K562 (cell line): ENCODE measurements around the gene C4orf50. TPM values are rescaled to one million over a fixed set of nuclear protein-coding genes. Genes with fewer than 3 reads are reported as not detected.

Experiments used
- ATAC-seq: fragments of 200-7000 bp; cut with Tn5 transposase; 3 replicates; pipeline ENCODE4 v1.9.1; 2020; ENCODE audit warnings: moderate library complexity
- BruUV-seq: library from RNA; stranded (reverse); fragments of 400-500 nt; replicated peaks from 2 replicates; lab custom pipeline; 2021; lab: Mats Ljungman, UMichigan
- CTCF ChIA-PET: fragments of 300-600 bp; formaldehyde crosslinking; extraction: SDS; loops from one replicate; lab custom pipeline; 2021; ENCODE audit warnings: low intra/inter-chr PET ratio; lab: Yijun Ruan, JAX
- POLR2A ChIA-PET: fragments of 300-600, 350-650 bp; sonication (Branson Sonifier 250); formaldehyde crosslinking; extraction: SDS; loops from one replicate; lab custom pipeline; 2021; ENCODE audit warnings: antibody characterized with exemption, inconsistent platforms; lab: Yijun Ruan, JAX
- DNase-seq, 4 experiments: peaks; one replicate each; pipeline versions ENCODE4 v3.0.0 to v3.0.0-alpha.2; 2011 to 2018; ENCODE audit warnings: low spot score in 3 of 4, mixed read lengths in 3 of 4; ENCODE audit errors: extremely low read depth in 1 of 4
- FAIRE-seq: peaks from 2 replicates; lab custom pipeline; 2011; peaks lifted over from hg19 to GRCh38; lab: Jason Lieb, UNC
- H2AFZ ChIP-seq: 2 replicates; pipeline ENCODE4 v1.6.0; 2011; ENCODE audit warnings: low read depth, low read length, control low read depth, inconsistent platforms
- H3K27ac ChIP-seq: fragments of 200-600 bp; 3 replicates; pipeline ENCODE4 v1.8.0; 2011; ENCODE audit warnings: low read depth, mild to moderate bottlenecking, control low read depth, inconsistent platforms, low read length, moderate library complexity, mixed read lengths; ENCODE audit errors: extremely low read depth
- H3K27me3 ChIP-seq, 2 experiments: fragments of 300-600 bp in 1 of 2; 2 replicates in 1 of 2; 3 replicates in 1 of 2; pipeline versions ENCODE4 v1.6.0 to v1.8.0; 2011; ENCODE audit warnings: inconsistent platforms in 2 of 2, low read length in 2 of 2, mild to moderate bottlenecking in 1 of 2, mixed read lengths in 1 of 2, moderate library complexity in 1 of 2; ENCODE audit not compliant: control insufficient read depth in 2 of 2, insufficient read depth in 2 of 2
- H3K36me3 ChIP-seq: fragments of 300-600 bp; 3 replicates; pipeline ENCODE4 v1.8.0; 2011; ENCODE audit warnings: mild to moderate bottlenecking, low read length, inconsistent platforms; ENCODE audit not compliant: control insufficient read depth, insufficient read depth
- H3K4me1 ChIP-seq, 2 experiments: fragments of 200-600 bp in 1 of 2; replicated peaks in 1 of 2; 2 replicates in 1 of 2; 3 replicates in 1 of 2; pipeline versions ENCODE4 v1.5.1 to v1.8.0; 2011; ENCODE audit warnings: inconsistent platforms in 2 of 2, low read length in 2 of 2, mild to moderate bottlenecking in 1 of 2, mixed read lengths in 1 of 2, moderate library complexity in 1 of 2; ENCODE audit not compliant: control insufficient read depth in 2 of 2, insufficient read depth in 2 of 2
- H3K4me2 ChIP-seq: 2 replicates; pipeline ENCODE4 v1.6.1; 2011; ENCODE audit warnings: low read length, control low read depth, inconsistent platforms, mixed read lengths; ENCODE audit not compliant: insufficient read depth
- H3K4me3 ChIP-seq: fragments of 200-600 bp; sonication (generic), shearing (Covaris generic); 2 replicates; pipeline ENCODE4 v1.5.1; 2016; ENCODE audit warnings: control low read depth, inconsistent platforms
- H3K79me2 ChIP-seq: fragments of 200-600 bp; 3 replicates; pipeline ENCODE4 v1.8.0; 2011; ENCODE audit warnings: low read length, inconsistent platforms; ENCODE audit not compliant: control insufficient read depth, insufficient read depth
- H3K9ac ChIP-seq, 2 experiments: 2 replicates each; pipeline versions ENCODE4 v1.6.0 to v1.6.1; 2011; ENCODE audit warnings: low read depth in 2 of 2, low read length in 2 of 2, control low read depth in 1 of 2, inconsistent platforms in 1 of 2, mild to moderate bottlenecking in 1 of 2, mixed read lengths in 1 of 2; ENCODE audit not compliant: insufficient read depth in 1 of 2
- H3K9me1 ChIP-seq: one replicate; pipeline ENCODE4 v1.6.0; 2011; ENCODE audit warnings: inconsistent platforms, mild to moderate bottlenecking, low read length, moderate library complexity; ENCODE audit not compliant: control insufficient read depth, insufficient read depth
- H3K9me3 ChIP-seq: replicated peaks from 2 replicates; pipeline ENCODE4 v1.5.1; 2011; ENCODE audit warnings: low read depth, low read length, inconsistent platforms; ENCODE audit not compliant: control insufficient read depth, insufficient read depth
- H4K20me1 ChIP-seq: replicated peaks from 2 replicates; pipeline ENCODE4 v1.6.1; 2011; ENCODE audit warnings: low read length, inconsistent platforms, mixed read lengths; ENCODE audit not compliant: control insufficient read depth, insufficient read depth
- AFF4 ChIP-seq: sonication (generic); formaldehyde crosslinking; IDR thresholded peaks from 2 replicates; pipeline ENCODE4 v1.8.0; 2023; ENCODE audit warnings: mild to moderate bottlenecking, missing genetic modification reagents
- BDP1 ChIP-seq: IDR thresholded peaks from 3 replicates; pipeline ENCODE4 v1.6.1; 2011; ENCODE audit not compliant: insufficient read length, insufficient read depth
- CREB5 ChIP-seq: fragments of 250-450 bp; sonication (Bioruptor Pico); IDR thresholded peaks from 2 replicates; pipeline ENCODE4 v1.5.0; 2020; ENCODE audit warnings: mild to moderate bottlenecking
- MTA1 ChIP-seq: fragments of 450-650 bp; IDR thresholded peaks from 2 replicates; pipeline ENCODE4 v1.6.1; 2017; ENCODE audit warnings: borderline replicate concordance
- OTX1 ChIP-seq: fragments of 450-650 bp; formaldehyde crosslinking; IDR thresholded peaks from 2 replicates; pipeline ENCODE4 v1.4.0; 2022; ENCODE audit warnings: mild to moderate bottlenecking
- SAP30 ChIP-seq: fragments of 200-600 bp; sonication (generic); IDR thresholded peaks from 2 replicates; pipeline ENCODE4 v1.6.1; 2012; ENCODE audit warnings: borderline replicate concordance, low read depth, mild to moderate bottlenecking, moderate library complexity, low read length, control low read depth, inconsistent platforms; ENCODE audit not compliant: insufficient read depth, poor library complexity, severe bottlenecking
- SMAD3 ChIP-seq: fragments of 450-650 bp; formaldehyde crosslinking; conservative IDR thresholded peaks from 2 replicates; pipeline ENCODE4 v1.4.0; 2020; ENCODE audit warnings: mild to moderate bottlenecking
- TCF7L2 ChIP-seq: fragments of 150-350 bp; IDR thresholded peaks from 2 replicates; pipeline ENCODE4 v1.6.1; 2016; ENCODE audit warnings: low read depth, mild to moderate bottlenecking, low read length, moderate library complexity
- ZKSCAN3 ChIP-seq: fragments of 250-450 bp; sonication (Bioruptor Pico); IDR thresholded peaks from 2 replicates; pipeline ENCODE4 v1.4.0; 2020
- ZNF212 ChIP-seq: fragments of 450-650 bp; formaldehyde crosslinking; IDR thresholded peaks from 2 replicates; pipeline ENCODE4 v1.4.0; 2020; ENCODE audit warnings: mild to moderate bottlenecking
- ZNF253 ChIP-seq: fragments of 250-450 bp; sonication (Bioruptor Pico); conservative IDR thresholded peaks from 2 replicates; pipeline ENCODE4 v1.6.1; 2021; ENCODE audit warnings: mild to moderate bottlenecking
- WGBS: fragments of 100-300 bp; shearing (Covaris generic); methylation state at CpG from one replicate; pipeline ENCODE4 v1.1.6; 2016; ENCODE audit warnings: low coverage, mixed read lengths; ENCODE audit not compliant: insufficient coverage; ENCODE audit errors: missing lambda C conversion rate; 5-methylcytosine and 5-hydroxymethylcytosine counted together
- in situ Hi-C: fragments of 300-500 bp; cut with MboI; formaldehyde crosslinking; loops from 4 replicates; pipeline ENCODE4 v1.15.0; 2018; ENCODE audit warnings: inconsistent platforms, mixed read lengths
- intact Hi-C: fragments of 100-400 bp; cut with micrococcal nuclease; formaldehyde crosslinking; loops from 2 replicates; pipeline ENCODE4 v1.14.2; 2022
- polyA plus RNA-seq, 8 experiments: library from polyadenylated mRNA; depleted of rRNA in 4 of 8; stranded (reverse) in 5 of 8; unstranded in 3 of 8; fragments of >200 nt; fragmentation: Nextera tagmentation in 2 of 8; fragmentation: Illumina TruSeq in 1 of 8; extraction: Ambion mirVana in 2 of 8; extraction: Trizol in 1 of 8; gene quantifications; 2 replicates each; pipeline versions ENCODE4 v1.2.1 to v1.2.3, GENCODE V29; 2011 to 2014; ENCODE audit warnings: inconsistent platforms in 1 of 8, missing spikeins in 1 of 8
- total RNA-seq, 7 experiments: library from RNA; depleted of rRNA in 6 of 7; stranded (reverse); fragments of >200 nt in 6 of 7; fragmentation: Illumina TruSeq in 2 of 7; extraction: Trizol in 2 of 7; gene quantifications; 2 replicates each; pipeline versions ENCODE4 v1.2.1 to v1.2.3, GENCODE V29; 2011 to 2021; ENCODE audit warnings: low replicate concordance in 1 of 7

The C4orf50 gene
- total and polyA plus RNA-seq, 9 of the 15 experiments (the other 6 are each of a cell fraction or from before 2014, with no cell fraction given), result not detected

- Histone ChIP-seq H2AFZ (no peak overlapping the region), H3K36me3 (no peaks in the 10 kb centered on the region), H3K9me3 (no peaks in the 10 kb centered on the region), H3K9me1 (no peaks in the 10 kb centered on the region), H3K4me1 (no peaks in the 10 kb centered on the region), H3K79me2 (no peaks in the 10 kb centered on the region), H4K20me1 (no peaks in the 10 kb centered on the region; the same call in 1 of the 2 replicates), H3K9ac (no peak overlapping the region), H3K27ac (no peak overlapping the region), H3K4me2 (no peak overlapping the region), H3K27me3 (peaks cover 0 to 9% of the 10 kb centered on the region in 2 experiments; a peak in 2 of 5 replicates), H3K4me3 (no peak overlapping the region)
- ATAC-seq (no peak), FAIRE-seq (no peak), DNase-seq (no peak)
- TF ChIP-seq SAP30 (no peak), SMAD3 (CRISPR knock-in tag) (no peak), BDP1 (no peak), AFF4 (no peak), TCF7L2 (no peak), OTX1 (CRISPR knock-in tag) (no peak), CREB5 (CRISPR knock-in tag) (no peak), MTA1 (no peak), ZNF253 (CRISPR knock-in tag) (no peak), ZKSCAN3 (CRISPR knock-in tag) (no peak), ZNF212 (CRISPR knock-in tag) (no peak)
- POLR2A ChIA-PET, result interaction anchor here (0.6 kb wide), 1 partner anchor 38 kb away, joined by 3 read pairs; no protein-coding TSS in a partner anchor
- CTCF ChIA-PET, result no interaction called here
- in situ Hi-C loops, result loop anchor here (5.0 kb wide), 1 partner anchor 331 kb away; no protein-coding TSS in a partner anchor
- 0% methylated on average over 3 of the region's 4 CpGs for WGBS
- no TSS peak for BruUV-seq
- intact Hi-C loops, result loop anchor here (5.0 kb wide), 1 partner anchor 256 kb away; no protein-coding TSS in a partner anchor
Measured at GRCh38 chr4:5996641-5997040, 21.6 kb downstream of the C4orf50 start.
